GM18870 (cell line): ENCODE measurements around the gene PIM1.

Experiments used
- ATAC-seq: cut with Tn5 transposase; IDR thresholded peaks from one replicate; pipeline ENCODE4 v1.9.1; 2021; ENCODE audit warnings: moderate library complexity; ENCODE audit not compliant: unreplicated experiment

The PIM1 gene

GRCh38 chr6:37218511-37218910 is 48.6 kb downstream of the PIM1 start:
- no peak for ATAC-seq

GRCh38 chr6:37221585-37222124 is 51.7 kb downstream of the PIM1 start:
- ATAC-seq = no peak

GRCh38 chr6:37222125-37222967 is 52.4 kb downstream of the PIM1 start:
- peak; percentile 64 for ATAC-seq

GRCh38 chr6:37222992-37223391 is 53.0 kb downstream of the PIM1 start:
- ATAC-seq = no peak
